ENCODE data around the gene BCAT1.
"Not testable (repeated sequence)": the region's sequence is repeated elsewhere in the genome, so short reads cannot be mapped to it uniquely, and the experiment has no call there.

Gene BCAT1

GRCh38 chr12:24851341-24851740 lies 97.6 kb downstream of the BCAT1 start:
- DNase-seq: no peak

- DNase-seq: no peak
Measured at GRCh38 chr12:24850496-24850895, 98.4 kb downstream of the BCAT1 start.

GRCh38 chr12:24848941-24849477 lies 99.9 kb downstream of the BCAT1 start:
- DNase-seq: no peak

GRCh38 chr12:24846689-24847088 lies 102.2 kb downstream of the BCAT1 start:
- DNase-seq: no peak

- no peak for DNase-seq
Measured at GRCh38 chr12:24845615-24846014, 103.3 kb downstream of the BCAT1 start.

GRCh38 chr12:24840046-24840800 lies 108.7 kb downstream of the BCAT1 start:
- no peak for DNase-seq

GRCh38 chr12:24839268-24839791 lies 109.6 kb downstream of the BCAT1 start:
- DNase-seq: no peak

GRCh38 chr12:24838531-24838950 lies 110.4 kb downstream of the BCAT1 start:
- DNase-seq: no peak

GRCh38 chr12:24835377-24835776 lies 113.5 kb downstream of the BCAT1 start:
- DNase-seq: no peak

GRCh38 chr12:24833513-24833912 lies 115.4 kb downstream of the BCAT1 start:
- DNase-seq: no peak

GRCh38 chr12:24823808-24824515 lies 124.9 kb downstream of the BCAT1 start:
- DNase-seq: no peak

GRCh38 chr12:24822121-24822899 lies 126.6 kb downstream of the BCAT1 start:
- DNase-seq: no peak

GRCh38 chr12:24821691-24822090 lies 127.2 kb downstream of the BCAT1 start:
- DNase-seq: no peak

- no peak for DNase-seq
Measured at GRCh38 chr12:24820872-24821271, 128.0 kb downstream of the BCAT1 start.

GRCh38 chr12:24818351-24818750 lies 130.6 kb downstream of the BCAT1 start:
- DNase-seq: no peak

GRCh38 chr12:24815114-24815423 lies 133.8 kb downstream of the BCAT1 start:
- no peak for DNase-seq

- no peak for DNase-seq
Measured at GRCh38 chr12:24814379-24815113, 134.4 kb downstream of the BCAT1 start.

GRCh38 chr12:24810378-24810777 lies 138.5 kb downstream of the BCAT1 start:
- no peak for DNase-seq

GRCh38 chr12:24809306-24809705 lies 139.6 kb downstream of the BCAT1 start:
- not testable (repeated sequence) for DNase-seq

- no peak for DNase-seq
Measured at GRCh38 chr12:24808651-24809050, 140.2 kb downstream of the BCAT1 start.

GRCh38 chr12:24806386-24806785 lies 142.5 kb downstream of the BCAT1 start:
- DNase-seq: no peak

GRCh38 chr12:24803430-24804245 lies 145.3 kb downstream of the BCAT1 start:
- DNase-seq: no peak
